Stimulated activated CD4-positive, alpha-beta T cell treated with anti-CD3 and anti-CD28 coated beads, Interleukin-15, amount 100 ng/mL, for 24 hours (primary cell): ENCODE data around the gene IFI16.
"Not testable (repeated sequence)": the region's sequence is repeated elsewhere in the genome, so short reads cannot be mapped to it uniquely, and the experiment has no call there.

Experiments
- DNase-seq: peaks from one replicate; pipeline ENCODE4 v3.0.0-alpha.2; 2020

IFI16 gene

GRCh38 chr1:159103021-159103420, 93.3 kb downstream of the IFI16 start:
- not testable (repeated sequence) for DNase-seq
